SH-SY5Y (cell line): ENCODE measurements around the gene SCYL2.

ENCODE experiments used
- GATA2 ChIP-seq: IDR thresholded peaks from 2 replicates; pipeline ENCODE4 v1.6.1; 2011; ENCODE audit warnings: mild to moderate bottlenecking, low read depth, low read length
- GATA3 ChIP-seq: IDR thresholded peaks from 2 replicates; pipeline ENCODE4 v1.6.1; 2011; ENCODE audit warnings: low read depth, mild to moderate bottlenecking, low read length, moderate library complexity

Gene SCYL2

GRCh38 chr12:100383586-100384558, 116.9 kb downstream of the SCYL2 start:
- TF ChIP-seq GATA2 (no peak), GATA3 (no peak)

- no peak for TF ChIP-seq GATA3
- TF ChIP-seq GATA2, result no peak
Measured at GRCh38 chr12:100384559-100384935, 117.6 kb downstream of the SCYL2 start.

- TF ChIP-seq GATA2, result no peak
- TF ChIP-seq GATA3, result no peak
Measured at GRCh38 chr12:100388382-100388781, 121.4 kb downstream of the SCYL2 start.
